Activated naive CD4-positive, alpha-beta T cell treated with anti-CD3 and anti-CD28 coated beads for 36 hours (primary cell): Measurements from ENCODE around the gene IL17D. TPM values are rescaled to one million over a fixed set of nuclear protein-coding genes. Genes with fewer than 3 reads are reported as not detected.
"Not testable (repeated sequence)": the region's sequence is repeated elsewhere in the genome, so short reads cannot be mapped to it uniquely, and the experiment has no call there.

Experiments
- CTCF ChIA-PET: fragments of 350-600 bp; sonication (Branson Sonifier 250); formaldehyde crosslinking; loops from one replicate; lab custom pipeline; 2021; ENCODE audit warnings: antibody characterized with exemption; lab: Charles Lee
- DNase-seq: peaks from one replicate; pipeline ENCODE4 v3.0.0-alpha.2; 2020
- H3K27ac Mint-ChIP-seq: one replicate; pipeline ENCODE4 v1.8.0; 2021; ENCODE audit warnings: mild to moderate bottlenecking, mixed read lengths
- H3K27me3 Mint-ChIP-seq: one replicate; pipeline ENCODE4 v1.8.0; 2021; ENCODE audit warnings: low read depth, mixed read lengths
- H3K36me3 Mint-ChIP-seq: one replicate; pipeline ENCODE4 v1.8.0; 2021; ENCODE audit warnings: low read depth, mixed read lengths
- H3K4me1 Mint-ChIP-seq: one replicate; pipeline ENCODE4 v1.8.0; 2021; ENCODE audit warnings: low read depth, mixed read lengths
- H3K4me3 Mint-ChIP-seq: one replicate; pipeline ENCODE4 v1.8.0; 2021; ENCODE audit warnings: mild to moderate bottlenecking, moderate library complexity, mixed read lengths
- H3K9me3 Mint-ChIP-seq: one replicate; pipeline ENCODE4 v1.8.0; 2021; ENCODE audit warnings: mixed read lengths
- intact Hi-C: fragments of 100-400 bp; cut with micrococcal nuclease; formaldehyde crosslinking; loops from one replicate; pipeline ENCODE4 v1.15.1; 2023
- total RNA-seq, 2 experiments: library from RNA; stranded (reverse); gene quantifications; one replicate each; pipeline ENCODE4 v1.2.3, GENCODE V29; 2021

The IL17D gene
- total RNA-seq, 2 experiments from 2014 or later = 0.20 TPM; not detected in 1

GRCh38 chr13:20721454-20722357 is 18.2 kb downstream of the IL17D start:
- Mint-ChIP-seq H3K4me3 (peak overlapping the region; percentile 24), H3K27me3 (peaks cover 17% of the 10 kb centered on the region), H3K4me1 (peaks cover 3% of the 10 kb centered on the region), H3K27ac (no peak overlapping the region), H3K9me3 (no peaks in the 10 kb centered on the region), H3K36me3 (no peaks in the 10 kb centered on the region)
- DNase-seq = peak; percentile 27
- CTCF ChIA-PET = interaction anchor here (0.7 to 2.2 kb wide), 5 partner anchors 10 to 227 kb away, joined by 3 to 5 read pairs (median 3); no protein-coding TSS in a partner anchor
- intact Hi-C loops = no loop called here

GRCh38 chr13:20727856-20728255 is 24.4 kb downstream of the IL17D start:
- no peak overlapping the region for H3K4me3 Mint-ChIP-seq
- no peak for DNase-seq
- no peaks in the 10 kb centered on the region for H3K9me3 Mint-ChIP-seq
- no peaks in the 10 kb centered on the region for H3K4me1 Mint-ChIP-seq
- CTCF ChIA-PET = interaction anchor here (1.5 kb wide), 1 partner anchor 16 kb away, joined by 3 read pairs; no protein-coding TSS in a partner anchor
- peaks cover 22% of the 10 kb centered on the region for H3K36me3 Mint-ChIP-seq
- peaks cover 2% of the 10 kb centered on the region for H3K27me3 Mint-ChIP-seq
- H3K27ac Mint-ChIP-seq = no peak overlapping the region
- intact Hi-C loops = no loop called here

- intact Hi-C loops = no loop called here
- Mint-ChIP-seq H3K4me1 (no peaks in the 10 kb centered on the region), H3K9me3 (no peaks in the 10 kb centered on the region), H3K36me3 (peaks cover 22% of the 10 kb centered on the region), H3K27ac (no peak overlapping the region), H3K27me3 (no peaks in the 10 kb centered on the region), H3K4me3 (no peak overlapping the region)
- CTCF ChIA-PET = interaction anchor here (0.6 to 1.5 kb wide), 2 partner anchors 13 to 17 kb away, joined by 3 read pairs; no protein-coding TSS in a partner anchor
- no peak for DNase-seq
Observed at GRCh38 chr13:20728579-20729311, 25.2 kb downstream of the IL17D start.

DNA sequence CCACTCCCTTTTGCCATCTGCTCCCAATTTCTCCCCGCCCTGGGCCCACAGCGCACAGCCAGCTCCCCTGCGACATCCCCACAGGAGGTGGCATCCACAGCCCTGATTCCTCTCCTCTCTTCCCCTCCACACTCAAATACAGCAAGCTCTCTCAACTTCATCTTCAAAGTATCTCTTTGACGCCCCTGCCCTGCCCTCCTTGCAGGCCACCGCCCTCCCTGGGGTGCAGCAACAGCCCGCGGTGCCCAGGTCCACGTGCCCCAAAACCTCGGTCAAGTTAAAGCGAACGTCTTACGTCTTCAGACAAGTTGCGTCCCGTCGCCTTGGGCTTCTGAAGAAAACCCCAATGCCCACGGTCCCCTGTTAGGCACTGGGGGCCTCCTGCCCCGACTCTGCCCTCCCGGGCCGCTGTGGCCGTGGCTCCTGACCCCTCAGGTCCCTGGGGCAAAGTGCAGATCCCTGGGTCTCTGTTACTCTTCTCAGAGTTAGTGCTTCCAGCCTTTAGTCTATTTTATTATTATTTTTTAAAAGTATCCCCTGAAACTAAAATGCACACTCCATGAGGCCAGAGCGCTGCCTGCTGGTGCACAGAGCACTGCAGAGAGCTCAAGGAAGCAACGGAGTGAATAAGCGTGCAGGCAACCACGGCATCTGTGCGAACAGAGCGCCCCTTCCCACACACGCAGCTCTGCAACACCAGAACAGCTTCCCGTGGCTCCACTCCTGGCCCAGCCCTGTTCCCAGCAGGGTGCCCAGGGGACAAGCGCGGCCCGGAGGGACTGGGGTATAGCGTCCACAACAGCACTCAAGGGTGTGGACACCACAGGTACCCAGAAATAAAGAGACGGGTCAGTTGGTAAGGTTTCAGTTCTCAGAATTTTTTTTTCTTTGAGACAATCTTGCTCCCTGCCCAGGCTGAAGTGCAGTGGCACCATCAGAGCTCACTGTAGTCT is 26.4 kb downstream of the IL17D start:
- Mint-ChIP-seq H3K36me3 (peaks cover 22% of the 10 kb centered on the region), H3K4me1 (no peaks in the 10 kb centered on the region), H3K4me3 (no peak overlapping the region), H3K27ac (no peak overlapping the region), H3K9me3 (no peaks in the 10 kb centered on the region), H3K27me3 (no peaks in the 10 kb centered on the region)
- no peak for DNase-seq
- intact Hi-C loops = no loop called here
- CTCF ChIA-PET = interaction anchor here (0.6 kb wide), 1 partner anchor 230 kb away, joined by 3 read pairs; no protein-coding TSS in a partner anchor

DNA sequence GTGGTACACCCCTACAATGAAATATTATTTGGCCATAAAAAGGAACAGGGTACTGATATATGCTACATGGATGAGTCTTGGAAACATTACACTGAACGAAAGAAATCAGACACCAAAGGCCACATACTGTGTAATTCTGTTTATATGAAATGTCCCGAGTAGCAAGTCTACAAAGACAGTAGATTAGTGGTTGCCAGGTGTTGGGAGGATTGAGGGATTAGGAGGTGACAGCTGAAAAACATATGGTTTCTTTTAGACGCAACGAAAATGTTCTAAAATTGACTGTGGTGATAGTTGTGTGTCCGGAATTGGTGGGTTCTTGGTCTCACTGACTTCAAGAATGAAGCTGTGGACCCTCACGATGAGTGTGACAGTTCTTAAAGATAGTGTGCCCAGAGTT is 35.1 kb downstream of the IL17D start:
- intact Hi-C loops = no loop called here
- H3K27me3 Mint-ChIP-seq = no peaks in the 10 kb centered on the region
- no peak overlapping the region for H3K27ac Mint-ChIP-seq
- H3K9me3 Mint-ChIP-seq = peaks cover 5% of the 10 kb centered on the region
- no peak overlapping the region for H3K4me3 Mint-ChIP-seq
- peaks cover 19% of the 10 kb centered on the region for H3K36me3 Mint-ChIP-seq
- H3K4me1 Mint-ChIP-seq = no peaks in the 10 kb centered on the region
- DNase-seq = no peak
- CTCF ChIA-PET = no interaction called here

DNA sequence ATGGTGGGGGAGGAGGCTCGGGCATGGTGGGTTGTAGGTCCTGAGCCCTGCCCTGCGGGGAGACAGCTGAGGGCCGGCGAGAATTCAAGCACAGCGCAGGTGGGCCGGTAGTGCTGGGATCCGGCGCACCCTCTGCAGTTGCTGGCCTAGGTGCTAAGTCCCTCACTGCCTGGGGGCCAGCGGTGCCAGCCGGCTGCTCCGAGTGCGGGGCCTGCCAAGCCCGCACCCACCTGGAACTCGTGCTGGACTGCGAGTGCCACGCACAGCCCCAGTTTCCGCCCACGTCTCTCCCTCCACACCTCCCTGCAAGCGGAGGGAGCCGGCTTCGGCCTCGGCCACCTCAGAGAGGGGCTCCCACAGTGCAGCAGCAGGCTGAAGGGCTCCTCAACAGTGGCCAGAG is 36.5 kb downstream of the IL17D start:
- CTCF ChIA-PET = no interaction called here

DNA sequence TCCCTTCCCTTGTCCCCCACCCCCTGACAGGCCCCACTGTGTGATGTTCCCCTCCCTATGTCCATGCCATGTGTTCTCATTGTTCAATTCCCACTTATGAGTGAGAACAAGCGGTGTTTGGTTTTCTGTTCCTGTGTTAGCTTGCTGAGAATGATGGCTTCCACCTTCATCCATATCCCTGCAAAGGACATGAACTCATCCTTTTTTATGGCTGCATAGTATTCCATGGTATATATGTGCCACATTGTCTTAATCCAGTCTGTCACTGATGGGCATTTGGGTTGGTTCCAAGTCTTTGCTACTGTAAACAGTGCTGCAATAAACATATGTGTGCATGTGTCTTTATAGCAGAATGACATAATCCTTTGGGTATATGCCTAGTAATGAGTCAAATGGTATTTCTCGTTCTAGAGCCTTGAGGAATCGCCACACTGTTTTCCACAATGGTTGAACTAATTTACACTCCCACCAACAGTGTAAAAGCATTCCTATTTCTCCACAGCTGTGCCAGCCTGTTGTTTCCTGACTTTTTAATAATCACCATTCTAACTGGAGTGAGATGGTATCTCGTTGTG is 40.4 kb downstream of the IL17D start:
- H3K27me3 Mint-ChIP-seq, intact Hi-C loops, DNase-seq, H3K4me1 Mint-ChIP-seq, H3K27ac Mint-ChIP-seq, H3K4me3 Mint-ChIP-seq: not testable (repeated sequence)
- Mint-ChIP-seq H3K9me3 (peaks cover 28% of the 10 kb centered on the region), H3K36me3 (peaks cover 40% of the 10 kb centered on the region)
- CTCF ChIA-PET = interaction anchor here (0.6 kb wide), 1 partner anchor 561 kb away, joined by 3 read pairs; no protein-coding TSS in a partner anchor

More for the DNA sequence above, 36.5 kb downstream of the IL17D start:
- H3K27me3 Mint-ChIP-seq = no peaks in the 10 kb centered on the region
- H3K4me1 Mint-ChIP-seq = no peaks in the 10 kb centered on the region
- no peak for DNase-seq
- H3K27ac Mint-ChIP-seq = no peak overlapping the region
- peaks cover 23% of the 10 kb centered on the region for H3K36me3 Mint-ChIP-seq
- H3K4me3 Mint-ChIP-seq = no peak overlapping the region
- intact Hi-C loops = no loop called here
- H3K9me3 Mint-ChIP-seq = peaks cover 14% of the 10 kb centered on the region

- intact Hi-C loops = no loop called here
Observed at GRCh38 chr13:20749377-20749776, 45.9 kb downstream of the IL17D start.

DNA sequence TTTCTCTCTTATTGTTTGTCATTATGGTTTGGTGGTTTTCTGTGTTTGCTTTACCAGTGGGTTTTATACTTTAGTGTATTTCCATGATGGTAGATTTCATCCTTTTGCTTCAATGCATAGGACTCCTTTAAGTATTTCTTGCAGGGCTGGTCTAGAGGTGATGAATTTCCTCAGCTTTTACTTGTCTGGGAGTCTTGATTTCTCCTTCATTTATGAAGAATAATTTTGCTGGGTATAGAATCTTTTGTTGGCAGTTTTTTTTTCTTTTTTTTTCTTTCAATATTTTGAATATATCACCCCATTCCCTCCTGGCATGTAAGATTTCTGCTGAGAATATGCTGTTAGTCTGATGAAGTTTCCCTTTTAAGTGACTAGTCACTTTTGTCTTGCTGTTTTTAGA is 50.5 kb downstream of the IL17D start:
- CTCF ChIA-PET = no interaction called here
- Mint-ChIP-seq H3K4me1 (no peaks in the 10 kb centered on the region), H3K9me3 (peaks cover 42% of the 10 kb centered on the region), H3K27me3 (no peaks in the 10 kb centered on the region), H3K36me3 (peaks cover 58% of the 10 kb centered on the region), H3K4me3 (no peak overlapping the region), H3K27ac (no peak overlapping the region)
- DNase-seq = no peak
- intact Hi-C loops = no loop called here

More at GRCh38 chr13:20749377-20749776, 45.9 kb downstream of the IL17D start:
- Mint-ChIP-seq H3K9me3 (peaks cover 60% of the 10 kb centered on the region), H3K36me3 (peaks cover 57% of the 10 kb centered on the region), H3K4me3 (no peak overlapping the region), H3K27ac (no peak overlapping the region), H3K27me3 (no peaks in the 10 kb centered on the region), H3K4me1 (no peaks in the 10 kb centered on the region)
- CTCF ChIA-PET = interaction anchor here (1.0 to 1.1 kb wide), 2 partner anchors 23 to 175 kb away, joined by 3 to 4 read pairs; no protein-coding TSS in a partner anchor
- DNase-seq = no peak

GRCh38 chr13:20760872-20761271 is 57.4 kb downstream of the IL17D start:
- intact Hi-C loops = no loop called here
- no peak overlapping the region for H3K27ac Mint-ChIP-seq
- no peaks in the 10 kb centered on the region for H3K4me1 Mint-ChIP-seq
- peaks cover 23% of the 10 kb centered on the region for H3K36me3 Mint-ChIP-seq
- peaks cover 9% of the 10 kb centered on the region for H3K9me3 Mint-ChIP-seq
- DNase-seq = no peak
- H3K27me3 Mint-ChIP-seq = no peaks in the 10 kb centered on the region
- CTCF ChIA-PET = no interaction called here
- H3K4me3 Mint-ChIP-seq = no peak overlapping the region

DNA sequence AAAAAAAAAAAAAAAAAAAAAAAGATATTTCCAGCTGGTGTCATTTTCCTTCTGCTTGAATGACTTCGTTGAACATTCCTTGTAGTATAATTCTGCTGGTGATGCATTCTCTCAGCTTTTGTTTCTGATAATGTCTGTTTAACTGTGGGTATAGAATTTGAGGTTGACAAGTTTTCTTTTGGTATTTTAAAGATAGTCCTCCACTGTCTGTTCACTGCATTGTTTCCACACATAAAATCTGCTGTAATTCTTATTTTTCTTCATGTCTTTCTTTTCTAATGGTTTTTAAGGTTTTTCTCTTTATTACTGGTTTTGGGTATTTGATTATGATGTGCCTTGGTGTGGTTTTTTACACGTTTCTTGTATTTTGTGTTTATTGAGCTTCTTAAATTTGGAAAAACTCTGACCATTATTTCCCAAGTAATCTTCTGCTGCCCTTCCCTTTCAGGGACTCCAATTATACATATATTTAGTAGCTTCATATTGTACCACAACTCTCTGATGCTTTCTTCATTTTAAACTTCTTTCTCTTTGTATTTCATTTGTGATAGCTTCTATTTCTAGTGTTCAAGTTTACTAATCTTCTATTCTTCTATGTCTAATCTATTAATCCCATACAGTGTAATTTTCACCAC is 63.9 kb downstream of the IL17D start:
- Mint-ChIP-seq H3K27me3 (no peaks in the 10 kb centered on the region), H3K9me3 (peaks cover 16% of the 10 kb centered on the region), H3K36me3 (peaks cover 47% of the 10 kb centered on the region), H3K27ac (no peak overlapping the region), H3K4me3 (no peak overlapping the region), H3K4me1 (peaks cover 27% of the 10 kb centered on the region)
- no peak for DNase-seq
- CTCF ChIA-PET = interaction anchor here (1.1 kb wide), 1 partner anchor 44 kb away, joined by 3 read pairs; no protein-coding TSS in a partner anchor
- intact Hi-C loops = no loop called here
